Measurements from ENCODE around the gene ACVRL1.

ACVRL1 gene

DNA sequence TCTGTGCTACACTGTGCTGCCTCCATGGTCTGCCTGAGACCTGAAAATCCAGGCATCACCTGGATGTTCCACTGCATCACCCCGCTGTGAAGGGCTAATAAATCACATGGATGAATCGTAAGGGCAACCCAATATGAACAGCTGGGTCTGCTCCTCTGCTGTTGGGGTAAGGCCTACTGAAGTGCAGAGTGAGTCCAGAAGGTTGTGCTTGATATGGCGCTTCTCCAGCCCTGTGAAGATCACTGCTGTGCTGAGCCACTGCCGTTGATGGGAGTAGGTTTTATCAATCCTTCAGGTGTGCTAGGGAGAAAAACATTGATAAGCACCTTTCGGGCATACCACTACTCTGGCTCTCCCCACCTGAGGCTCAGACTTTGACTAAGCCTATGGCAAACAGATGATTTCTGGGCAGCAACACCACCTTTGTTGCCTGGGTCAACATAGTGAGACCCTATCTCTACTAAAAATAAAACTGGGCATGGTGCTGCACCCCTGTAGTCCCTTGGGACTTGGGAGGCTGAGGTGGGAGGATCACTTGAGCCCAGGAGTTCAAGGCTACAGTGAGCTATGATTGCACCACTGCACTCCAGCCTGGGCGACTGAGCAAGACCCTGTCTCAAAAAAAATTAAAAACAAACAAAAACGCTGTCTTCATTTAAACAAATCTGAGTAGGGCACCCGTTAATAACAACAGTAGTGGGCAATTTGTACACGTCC lies 1.7 kb downstream of the ACVRL1 start:
- no peak for TF ChIP-seq CTCF (conservative IDR thresholded peaks at IDR 0.05; ENCODE audit: low read depth, low read length)
- DNase-seq (ENCODE audit: low read depth): no peak
- H3K4me3 ChIP-seq (ENCODE audit: low read length): no peak overlapping the region

- no peak for TF ChIP-seq CTCF (conservative IDR thresholded peaks at IDR 0.05; ENCODE audit: low read depth, low read length)
- no peak overlapping the region for H3K4me3 ChIP-seq (ENCODE audit: low read length)
- DNase-seq (ENCODE audit: low read depth): no peak
Measured at GRCh38 chr12:51910168-51910567, 2.9 kb downstream of the ACVRL1 start.

DNA sequence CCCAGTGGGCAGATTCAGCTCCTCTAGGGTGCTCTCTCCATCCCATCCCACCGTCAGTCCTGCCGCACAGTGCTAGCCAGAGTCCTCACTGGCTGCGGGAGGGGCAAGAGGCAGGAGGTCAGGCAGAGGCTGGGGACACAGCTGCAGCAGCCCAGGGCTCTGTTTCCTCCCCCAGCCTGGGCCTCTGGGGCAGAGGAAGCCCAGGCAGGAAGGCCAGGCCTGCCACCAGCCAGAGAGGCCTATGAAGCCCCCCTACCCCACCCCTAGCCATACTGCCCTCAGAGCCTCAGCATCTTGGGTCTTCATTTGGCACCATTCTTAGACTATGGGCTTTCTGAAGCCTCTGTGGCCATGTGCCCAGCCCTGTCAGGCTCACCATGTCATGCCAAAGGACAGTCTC lies 3.4 kb downstream of the ACVRL1 start:
- TF ChIP-seq CTCF (conservative IDR thresholded peaks at IDR 0.05; ENCODE audit: low read depth, low read length): no peak
- H3K4me3 ChIP-seq (ENCODE audit: low read length): no peak overlapping the region
- no peak for DNase-seq (ENCODE audit: low read depth)

- no peak for TF ChIP-seq CTCF (conservative IDR thresholded peaks at IDR 0.05; ENCODE audit: low read depth, low read length)
- DNase-seq (ENCODE audit: low read depth): no peak
- no peak overlapping the region for H3K4me3 ChIP-seq (ENCODE audit: low read length)
Measured at GRCh38 chr12:51911307-51911706, 4.0 kb downstream of the ACVRL1 start.

DNA sequence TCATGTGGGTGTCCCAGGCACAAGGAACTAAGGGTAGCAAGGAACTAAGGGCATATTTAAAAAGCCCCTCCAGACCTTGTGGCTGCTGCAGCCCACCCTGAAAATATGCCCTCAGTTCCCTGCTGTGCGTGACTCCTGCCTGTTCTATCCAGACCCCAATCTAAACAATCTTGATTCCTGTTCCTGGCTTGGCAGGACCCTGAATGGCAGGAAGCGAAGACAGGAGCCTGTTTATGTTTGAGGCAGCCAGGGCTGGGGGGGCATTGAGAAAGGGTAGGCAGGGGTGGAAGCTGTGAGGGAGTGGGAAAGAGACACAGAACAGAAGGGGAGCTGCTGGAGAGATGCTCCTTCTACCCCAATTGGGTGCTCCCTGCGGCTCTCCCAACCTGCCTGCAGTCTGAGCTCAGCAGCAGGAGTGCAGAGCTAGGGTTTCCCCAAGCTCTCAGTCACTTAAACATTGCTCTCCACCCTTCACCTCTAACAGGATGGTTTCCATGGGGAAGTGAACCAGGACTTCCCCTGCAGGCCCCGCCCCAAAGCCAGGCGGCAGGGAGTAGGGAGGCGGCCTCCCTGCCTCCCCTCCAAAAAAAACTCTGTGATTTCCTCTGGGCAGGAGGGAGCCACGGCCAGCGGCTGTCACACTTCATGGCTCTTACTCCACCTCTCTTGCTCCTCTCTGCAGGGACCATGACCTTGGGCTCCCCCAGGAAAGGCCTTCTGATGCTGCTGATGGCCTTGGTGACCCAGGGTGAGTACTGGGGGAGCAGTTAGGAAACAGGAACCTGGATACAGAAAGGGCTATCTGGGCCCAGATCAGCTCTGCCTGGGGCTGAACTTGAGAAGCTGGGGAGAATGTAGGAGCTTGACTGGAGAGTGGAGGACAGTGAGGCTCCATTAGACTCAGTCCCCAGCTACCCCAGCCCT lies 4.7 kb downstream of the ACVRL1 start:
- TF ChIP-seq CTCF (conservative IDR thresholded peaks at IDR 0.05; ENCODE audit: low read depth, low read length): no peak
- H3K4me3 ChIP-seq (ENCODE audit: low read length): no peak overlapping the region
- DNase-seq (ENCODE audit: low read depth): no peak

DNA sequence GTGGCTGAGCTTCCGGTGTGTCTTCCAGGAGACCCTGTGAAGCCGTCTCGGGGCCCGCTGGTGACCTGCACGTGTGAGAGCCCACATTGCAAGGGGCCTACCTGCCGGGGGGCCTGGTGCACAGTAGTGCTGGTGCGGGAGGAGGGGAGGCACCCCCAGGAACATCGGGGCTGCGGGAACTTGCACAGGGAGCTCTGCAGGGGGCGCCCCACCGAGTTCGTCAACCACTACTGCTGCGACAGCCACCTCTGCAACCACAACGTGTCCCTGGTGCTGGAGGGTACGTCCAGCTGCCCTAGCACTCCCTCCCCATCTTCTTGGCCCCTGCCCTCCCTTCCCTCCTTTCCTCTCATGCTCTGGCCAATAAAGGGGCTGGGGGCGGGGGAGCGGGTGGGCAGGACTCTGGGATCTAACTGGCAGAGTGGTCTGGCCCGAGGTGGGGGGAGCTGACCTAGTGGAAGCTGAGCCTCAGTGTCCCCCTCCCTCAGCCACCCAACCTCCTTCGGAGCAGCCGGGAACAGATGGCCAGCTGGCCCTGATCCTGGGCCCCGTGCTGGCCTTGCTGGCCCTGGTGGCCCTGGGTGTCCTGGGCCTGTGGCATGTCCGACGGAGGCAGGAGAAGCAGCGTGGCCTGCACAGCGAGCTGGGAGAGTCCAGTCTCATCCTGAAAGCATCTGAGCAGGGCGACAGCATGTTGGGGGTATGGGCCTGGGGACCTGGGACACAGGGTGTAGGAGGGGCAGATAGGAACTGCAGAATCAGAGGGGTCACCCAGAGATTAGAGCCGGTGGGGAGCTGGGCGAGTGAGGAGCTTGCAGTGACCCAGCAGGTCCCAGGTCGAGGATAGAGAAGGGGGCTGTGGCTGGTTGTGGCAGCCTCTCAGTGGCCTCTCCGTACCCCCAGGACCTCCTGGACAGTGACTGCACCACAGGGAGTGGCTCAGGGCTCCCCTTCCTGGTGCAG lies 6.0 kb downstream of the ACVRL1 start:
- no peak for DNase-seq (ENCODE audit: low read depth)
- peak; percentile 13 for TF ChIP-seq CTCF (conservative IDR thresholded peaks at IDR 0.05; ENCODE audit: low read depth, low read length)
- no peak overlapping the region for H3K4me3 ChIP-seq (ENCODE audit: low read length)

All from retinal pigment epithelial cell (primary cell).